ENCODE data around the gene MYO3A.

MYO3A gene

GRCh38 chr10:26215935-26216584 lies 282.0 kb downstream of the MYO3A start:
- DNase-seq, result peak; percentile 79

- no peak for DNase-seq
Measured at GRCh38 chr10:26216585-26217395, 282.8 kb downstream of the MYO3A start, which contains the start of gene GAD2. Gene GAD2, plus strand, starts transcription at chr10:26216774. Its CDS starts 36 bp downstream, at chr10:26216810.

DNA sequence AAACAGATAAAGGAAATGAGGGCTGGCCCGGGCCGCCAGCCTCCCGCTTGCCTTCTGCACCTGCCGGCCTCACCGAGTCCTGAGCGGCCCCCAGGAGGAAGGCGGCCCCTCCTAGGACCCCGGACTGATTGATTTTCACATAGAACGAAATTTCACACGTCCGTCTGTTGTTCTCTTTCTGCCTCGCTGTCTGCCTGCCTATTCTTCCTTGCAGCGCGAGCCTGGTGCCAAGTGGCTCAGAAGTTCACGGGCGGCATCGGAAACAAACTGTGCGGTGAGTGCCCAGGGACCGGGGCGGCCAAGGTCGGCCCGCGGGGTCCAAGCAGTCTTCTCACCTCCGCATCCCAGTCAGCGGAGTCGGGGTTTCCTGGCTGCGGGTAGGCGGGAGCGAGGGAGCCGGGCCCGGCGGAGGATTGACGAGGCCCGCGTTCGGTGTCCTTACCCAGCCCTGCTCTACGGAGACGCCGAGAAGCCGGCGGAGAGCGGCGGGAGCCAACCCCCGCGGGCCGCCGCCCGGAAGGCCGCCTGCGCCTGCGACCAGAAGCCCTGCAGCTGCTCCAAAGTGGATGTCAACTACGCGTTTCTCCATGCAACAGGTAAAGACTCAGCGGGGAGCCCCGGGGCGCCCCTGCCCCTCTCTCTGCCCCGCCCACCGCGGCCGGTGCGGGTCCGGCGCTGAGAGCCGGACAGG lies 283.5 kb downstream of the MYO3A start:
- peak; percentile 45 for DNase-seq

DNA sequence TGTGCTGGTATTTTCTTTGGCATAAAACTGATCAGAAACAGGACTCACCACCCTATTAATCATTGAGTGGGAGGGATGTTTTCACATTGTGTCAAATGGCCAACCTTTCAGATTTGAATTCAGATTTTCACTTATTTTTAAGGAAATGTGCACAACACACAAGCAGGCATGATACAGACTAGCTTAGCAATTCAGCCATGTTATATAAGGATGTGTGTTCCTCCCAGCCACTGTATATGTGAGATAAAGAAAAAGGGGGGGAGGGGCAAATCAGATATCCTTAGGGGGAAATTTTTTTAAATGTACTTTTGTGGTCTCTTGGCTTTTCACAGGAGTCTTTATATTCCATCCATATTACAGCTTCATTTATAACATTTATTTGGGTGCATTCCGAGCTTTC lies 285.6 kb downstream of the MYO3A start:
- no peak for DNase-seq

GRCh38 chr10:26220901-26221300 lies 286.9 kb downstream of the MYO3A start:
- DNase-seq, result no peak

DNA sequence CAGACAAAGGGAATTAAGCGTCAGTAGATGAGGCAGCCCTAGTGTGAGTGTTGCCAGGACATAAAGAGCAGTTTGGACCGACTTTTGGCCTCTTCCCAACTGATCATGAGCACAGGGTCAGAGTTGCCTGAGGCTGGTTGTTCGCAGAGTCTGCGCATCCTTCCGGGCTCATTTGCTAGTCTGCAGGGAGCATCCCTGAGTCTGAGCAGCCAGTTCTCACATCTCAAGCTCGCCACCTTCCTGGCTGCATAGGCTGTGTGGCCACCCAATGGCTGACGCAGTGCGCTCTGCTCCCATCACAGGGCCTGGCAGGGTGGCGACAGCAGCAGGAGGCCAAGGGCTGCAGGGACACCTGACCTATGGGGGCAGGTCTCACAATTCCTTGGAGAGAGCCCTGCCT lies 287.5 kb downstream of the MYO3A start:
- no peak for DNase-seq

DNA sequence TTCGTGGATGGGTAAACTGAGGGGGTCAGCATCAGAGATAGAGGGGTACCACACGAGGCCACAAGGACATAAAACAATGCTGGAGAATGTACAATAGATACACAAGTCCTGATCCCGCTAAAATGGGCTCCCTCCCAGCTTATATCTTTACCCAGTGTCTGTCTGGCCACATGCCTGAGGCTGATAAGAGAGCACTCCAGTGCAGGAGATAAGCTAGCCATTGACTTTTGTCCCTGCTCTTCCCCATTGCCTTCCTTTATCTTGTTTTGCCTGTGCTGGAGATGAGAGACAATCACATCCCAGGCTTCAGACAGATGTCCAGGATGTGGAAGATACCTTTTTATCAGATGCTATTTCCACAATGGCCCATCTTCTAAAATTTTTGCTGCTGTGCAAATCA lies 288.5 kb downstream of the MYO3A start:
- no peak for DNase-seq

GRCh38 chr10:26225322-26225721 lies 291.3 kb downstream of the MYO3A start:
- DNase-seq, result no peak

DNA sequence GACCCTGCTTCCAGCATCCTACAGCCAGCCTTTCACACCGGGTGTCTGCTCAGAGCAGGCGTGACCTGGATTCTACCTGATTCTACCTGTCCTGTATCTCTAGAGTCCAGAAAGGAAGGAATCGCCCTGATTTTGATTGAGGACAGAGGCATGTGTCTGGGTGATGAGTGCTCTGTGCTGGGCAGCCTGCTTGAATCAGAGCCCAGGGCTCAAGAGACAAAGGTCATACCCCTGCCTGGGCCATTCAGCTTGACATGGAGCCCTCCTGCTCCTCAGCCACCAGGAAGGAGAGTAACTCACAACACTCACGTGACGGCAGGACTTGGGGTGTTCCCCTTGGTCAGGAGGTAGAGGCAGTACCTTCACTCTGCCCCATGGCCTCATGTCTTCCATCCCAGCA lies 293.8 kb downstream of the MYO3A start:
- no peak for DNase-seq

DNA sequence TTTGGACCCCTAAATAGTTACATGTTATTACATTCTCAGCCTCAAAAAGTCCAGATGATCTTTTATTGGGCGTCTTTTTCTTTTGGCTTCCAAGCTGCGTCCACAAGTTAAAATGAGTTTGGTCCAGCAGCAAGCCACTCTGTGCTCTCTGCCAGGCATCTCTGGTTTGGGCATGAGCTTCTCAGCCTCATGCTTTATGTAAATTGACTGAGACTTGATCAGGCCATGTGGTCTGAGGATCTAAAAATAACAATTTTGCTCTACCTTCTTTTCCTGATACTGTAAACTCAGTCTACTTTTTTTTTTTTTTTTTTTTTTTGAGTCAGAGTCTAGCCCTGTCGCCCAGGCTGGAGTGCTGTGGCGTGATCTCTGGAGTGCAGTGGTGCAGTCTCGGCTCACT lies 298.1 kb downstream of the MYO3A start:
- DNase-seq, result no peak

- no peak for DNase-seq
Measured at GRCh38 chr10:26235761-26236160, 301.7 kb downstream of the MYO3A start.

DNA sequence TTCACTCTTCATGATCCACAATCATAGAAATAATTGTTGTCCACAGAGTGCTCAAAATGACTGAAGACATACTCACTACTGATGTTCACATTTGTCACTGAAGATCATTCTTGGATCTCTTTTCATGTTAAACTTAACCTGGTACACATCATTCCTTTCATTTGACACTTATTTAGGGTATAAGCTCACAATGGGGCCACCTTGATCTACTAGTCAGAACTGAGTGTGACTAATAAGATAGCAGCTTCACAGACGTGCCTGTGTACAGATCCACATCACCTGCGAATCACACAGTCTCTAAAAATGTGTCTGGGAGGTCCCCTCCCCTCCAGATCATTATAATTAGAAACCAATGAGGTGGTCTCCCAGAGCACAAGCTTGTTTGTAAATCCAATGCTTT lies 304.3 kb downstream of the MYO3A start:
- DNase-seq, result no peak

DNA sequence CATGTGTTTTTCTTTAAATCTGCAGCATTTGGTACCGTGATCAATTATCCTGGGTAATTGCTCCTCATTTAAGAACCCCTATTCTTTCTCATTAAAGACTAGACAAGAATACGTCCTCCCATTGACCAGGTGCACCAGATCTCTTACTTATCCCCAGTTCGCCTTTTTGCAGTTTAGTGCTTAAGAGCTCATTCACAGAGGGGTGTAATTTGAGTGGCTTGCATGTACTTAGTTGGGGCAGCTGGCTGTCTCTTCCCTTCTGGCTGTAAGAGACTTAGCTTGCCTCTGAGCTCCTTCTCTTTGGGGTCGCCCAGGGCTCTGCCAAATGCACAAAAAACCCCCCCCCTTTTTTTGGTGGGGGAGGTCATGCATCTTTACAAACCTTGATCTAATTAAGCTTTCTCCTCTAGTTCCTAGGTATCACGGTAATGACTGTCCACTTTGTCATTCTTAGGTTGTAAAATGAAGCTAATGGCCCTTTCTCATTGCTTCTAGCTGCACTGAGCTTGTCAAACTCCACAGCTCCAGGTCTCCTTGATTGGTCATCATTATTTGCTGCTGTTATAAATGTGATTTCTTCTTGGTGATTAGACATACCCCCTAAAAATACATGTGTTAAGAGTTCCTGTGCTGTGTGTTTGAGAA lies 308.8 kb downstream of the MYO3A start:
- DNase-seq, result no peak

GRCh38 chr10:26243351-26243720 lies 309.3 kb downstream of the MYO3A start:
- DNase-seq, result no peak

GRCh38 chr10:26249681-26250080 lies 315.7 kb downstream of the MYO3A start:
- no peak for DNase-seq

GRCh38 chr10:26251925-26252324 lies 317.9 kb downstream of the MYO3A start:
- no peak for DNase-seq

- DNase-seq, result no peak
Measured at GRCh38 chr10:26254616-26255015, 320.6 kb downstream of the MYO3A start.

- no peak for DNase-seq
Measured at GRCh38 chr10:26259341-26259740, 325.3 kb downstream of the MYO3A start.

Data from right forelimb (tissue), 1 donor.